Measurements from ENCODE around the gene OTOGL. TPM values are rescaled to one million over a fixed set of nuclear protein-coding genes. Genes with fewer than 3 reads are reported as not detected.

OTOGL gene
- total and polyA plus RNA-seq, 2 experiments from 2014 or later, result 6.4 to 15.0 TPM

GRCh38 chr12:80175307-80175930 lies 76.1 kb downstream of the OTOGL start:
- DNase-seq (ENCODE audit: low read depth in 1 of 2, low spot score in 1 of 2), result no peak
- Histone ChIP-seq H3K27me3 (no peaks in the 10 kb centered on the region), H3K27ac (no peak overlapping the region), H3K4me1 (ENCODE audit: low read depth) (peaks cover 7% of the 10 kb centered on the region), H3K9me3 (ENCODE audit: low read depth) (no peaks in the 10 kb centered on the region), H3K4me3 (no peak overlapping the region), H3K36me3 (no peaks in the 10 kb centered on the region)
- TF ChIP-seq CTCF (IDR thresholded peaks at IDR 0.05; ENCODE audit: low read depth, low read length), result no peak

GRCh38 chr12:80176706-80177105 lies 77.4 kb downstream of the OTOGL start:
- no peak for TF ChIP-seq CTCF (IDR thresholded peaks at IDR 0.05; ENCODE audit: low read depth, low read length)
- H3K4me3 ChIP-seq, result no peak overlapping the region
- no peaks in the 10 kb centered on the region for H3K27me3 ChIP-seq
- no peaks in the 10 kb centered on the region for H3K9me3 ChIP-seq (ENCODE audit: low read depth)
- no peak for DNase-seq (ENCODE audit: low read depth in 1 of 2, low spot score in 1 of 2)
- peaks cover 7% of the 10 kb centered on the region for H3K4me1 ChIP-seq (ENCODE audit: low read depth)
- no peak overlapping the region for H3K27ac ChIP-seq
- no peaks in the 10 kb centered on the region for H3K36me3 ChIP-seq

GRCh38 chr12:80178846-80179245 lies 79.5 kb downstream of the OTOGL start:
- Histone ChIP-seq H3K27ac (no peak overlapping the region), H3K36me3 (no peaks in the 10 kb centered on the region), H3K4me3 (no peak overlapping the region), H3K27me3 (no peaks in the 10 kb centered on the region), H3K9me3 (ENCODE audit: low read depth) (no peaks in the 10 kb centered on the region), H3K4me1 (ENCODE audit: low read depth) (peaks cover 7% of the 10 kb centered on the region)
- no peak for DNase-seq (ENCODE audit: low read depth in 1 of 2, low spot score in 1 of 2)
- no peak for TF ChIP-seq CTCF (IDR thresholded peaks at IDR 0.05; ENCODE audit: low read depth, low read length)

GRCh38 chr12:80183939-80184338 lies 84.6 kb downstream of the OTOGL start:
- DNase-seq (ENCODE audit: low read depth in 1 of 2, low spot score in 1 of 2), result peak in 1 of 2 donors; percentile 29
- Histone ChIP-seq H3K4me3 (no peak overlapping the region), H3K27ac (no peak overlapping the region), H3K9me3 (ENCODE audit: low read depth) (no peaks in the 10 kb centered on the region), H3K36me3 (no peaks in the 10 kb centered on the region), H3K4me1 (ENCODE audit: low read depth) (peaks cover 23% of the 10 kb centered on the region), H3K27me3 (no peaks in the 10 kb centered on the region)
- no peak for TF ChIP-seq CTCF (IDR thresholded peaks at IDR 0.05; ENCODE audit: low read depth, low read length)

GRCh38 chr12:80184926-80185325 lies 85.6 kb downstream of the OTOGL start:
- H3K27ac ChIP-seq, result no peak overlapping the region
- H3K27me3 ChIP-seq, result no peaks in the 10 kb centered on the region
- no peaks in the 10 kb centered on the region for H3K9me3 ChIP-seq (ENCODE audit: low read depth)
- no peaks in the 10 kb centered on the region for H3K36me3 ChIP-seq
- no peak for DNase-seq (ENCODE audit: low read depth in 1 of 2, low spot score in 1 of 2)
- H3K4me1 ChIP-seq (ENCODE audit: low read depth), result peaks cover 31% of the 10 kb centered on the region
- no peak overlapping the region for H3K4me3 ChIP-seq
- TF ChIP-seq CTCF (IDR thresholded peaks at IDR 0.05; ENCODE audit: low read depth, low read length), result no peak

All from cardiac muscle cell (in vitro differentiated cells and primary cell).